Activated naive CD8-positive, alpha-beta T cell treated with anti-CD3 and anti-CD28 coated beads for 36 hours (primary cell): ENCODE measurements around the gene INSR. TPM values are rescaled to one million over a fixed set of nuclear protein-coding genes. Genes with fewer than 3 reads are reported as not detected.
"Not testable (repeated sequence)": the region's sequence is repeated elsewhere in the genome, so short reads cannot be mapped to it uniquely, and the experiment has no call there.

Experiments used
- DNase-seq: peaks from one replicate; pipeline ENCODE4 v3.0.0; 2021
- H3K27ac Mint-ChIP-seq: one replicate; pipeline ENCODE4 v1.8.0; 2022; ENCODE audit warnings: mild to moderate bottlenecking, moderate library complexity, mixed read lengths
- H3K27me3 Mint-ChIP-seq: one replicate; pipeline ENCODE4 v1.8.0; 2022; ENCODE audit warnings: mild to moderate bottlenecking, mixed read lengths
- H3K36me3 Mint-ChIP-seq: one replicate; pipeline ENCODE4 v1.8.0; 2021; ENCODE audit warnings: mild to moderate bottlenecking, mixed read lengths
- H3K4me1 Mint-ChIP-seq: one replicate; pipeline ENCODE4 v1.8.0; 2021; ENCODE audit warnings: mixed read lengths
- H3K4me3 Mint-ChIP-seq: one replicate; pipeline ENCODE4 v1.8.0; 2022; ENCODE audit warnings: mild to moderate bottlenecking, moderate library complexity, mixed read lengths
- H3K9me3 Mint-ChIP-seq: one replicate; pipeline ENCODE4 v1.8.0; 2022; ENCODE audit warnings: mixed read lengths
- total RNA-seq, 2 experiments: library from RNA; stranded (reverse); gene quantifications; one replicate each; pipeline ENCODE4 v1.2.3, GENCODE V29; 2021

INSR gene
- total RNA-seq, 2 experiments from 2014 or later: 1.2 to 1.4 TPM

- H3K4me3 Mint-ChIP-seq, H3K9me3 Mint-ChIP-seq, H3K27ac Mint-ChIP-seq, H3K36me3 Mint-ChIP-seq, H3K27me3 Mint-ChIP-seq, DNase-seq: not testable (repeated sequence)
- peaks cover 32% of the 10 kb centered on the region for H3K4me1 Mint-ChIP-seq
Measured at GRCh38 chr19:7209036-7209435, 85.2 kb downstream of the INSR start.

- H3K27ac Mint-ChIP-seq: no peak overlapping the region
Measured at GRCh38 chr19:7203332-7203731, 90.9 kb downstream of the INSR start.

DNA sequence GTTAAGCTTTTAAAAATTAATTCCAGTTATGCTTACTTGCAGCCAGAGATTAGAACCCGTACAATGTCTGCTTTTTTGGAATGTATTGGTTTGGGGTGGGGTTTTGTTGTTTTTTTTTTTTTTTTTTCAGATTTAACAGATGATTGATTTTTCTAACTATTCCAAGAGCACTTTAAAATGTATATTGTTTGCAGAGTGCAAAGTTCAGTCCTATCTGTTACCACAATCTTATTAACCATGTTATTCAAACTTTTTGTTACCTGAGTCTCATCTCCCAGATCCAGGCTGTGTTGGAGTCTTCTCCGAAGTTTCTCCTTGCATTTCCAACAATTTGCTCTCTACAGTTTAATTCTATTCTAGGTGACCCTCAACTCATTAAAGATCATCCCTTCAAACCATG, 91.3 kb downstream of the INSR start:
- peaks cover 20% of the 10 kb centered on the region for H3K4me1 Mint-ChIP-seq
- H3K36me3 Mint-ChIP-seq: no peaks in the 10 kb centered on the region
- no peaks in the 10 kb centered on the region for H3K9me3 Mint-ChIP-seq
- H3K27ac Mint-ChIP-seq: no peak overlapping the region
- no peak for DNase-seq
- no peak overlapping the region for H3K4me3 Mint-ChIP-seq
- peaks cover 23% of the 10 kb centered on the region for H3K27me3 Mint-ChIP-seq

More at GRCh38 chr19:7203332-7203731, 90.9 kb downstream of the INSR start:
- H3K9me3 Mint-ChIP-seq: no peaks in the 10 kb centered on the region
- H3K4me1 Mint-ChIP-seq: peaks cover 25% of the 10 kb centered on the region
- peaks cover 23% of the 10 kb centered on the region for H3K27me3 Mint-ChIP-seq
- H3K4me3 Mint-ChIP-seq: no peak overlapping the region
- no peak for DNase-seq
- no peaks in the 10 kb centered on the region for H3K36me3 Mint-ChIP-seq

DNA sequence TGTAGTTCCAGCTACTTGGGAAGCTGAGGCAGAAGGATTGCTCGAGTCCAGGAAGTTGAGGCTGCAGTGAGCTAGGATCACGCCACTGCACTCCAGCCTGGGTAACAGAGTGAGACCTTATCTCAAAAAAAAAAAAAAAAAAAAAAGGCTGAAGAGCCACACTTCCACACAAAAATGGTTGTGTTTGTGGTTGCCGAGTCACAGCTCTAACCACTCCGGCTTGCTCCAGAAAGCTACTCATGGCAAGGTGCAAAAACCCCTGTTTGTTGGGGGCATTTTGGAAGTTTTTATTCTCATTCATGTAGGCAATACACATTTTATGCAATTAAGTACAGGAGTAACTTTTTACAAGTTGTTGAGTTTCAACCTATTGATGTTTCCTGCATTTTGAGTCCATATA, 93.5 kb downstream of the INSR start:
- no peak overlapping the region for H3K4me3 Mint-ChIP-seq

GRCh38 chr19:7199613-7200533, 94.3 kb downstream of the INSR start:
- no peak for DNase-seq
- H3K9me3 Mint-ChIP-seq: no peaks in the 10 kb centered on the region
- peaks cover 16% of the 10 kb centered on the region for H3K4me1 Mint-ChIP-seq
- peaks cover 31% of the 10 kb centered on the region for H3K27me3 Mint-ChIP-seq
- H3K27ac Mint-ChIP-seq: no peak overlapping the region
- H3K4me3 Mint-ChIP-seq: no peak overlapping the region
- no peaks in the 10 kb centered on the region for H3K36me3 Mint-ChIP-seq

More for the DNA sequence above, 93.5 kb downstream of the INSR start:
- Mint-ChIP-seq H3K36me3 (no peaks in the 10 kb centered on the region), H3K27me3 (peaks cover 27% of the 10 kb centered on the region), H3K27ac (no peak overlapping the region), H3K9me3 (no peaks in the 10 kb centered on the region), H3K4me1 (peaks cover 16% of the 10 kb centered on the region)
- DNase-seq: no peak

GRCh38 chr19:7197760-7198696, 96.2 kb downstream of the INSR start:
- peak; percentile 96 for DNase-seq
- Mint-ChIP-seq H3K27ac (peak overlapping the region; percentile 86), H3K4me1 (peaks cover 16% of the 10 kb centered on the region), H3K4me3 (peak overlapping the region; percentile 79), H3K9me3 (no peaks in the 10 kb centered on the region), H3K27me3 (peaks cover 46% of the 10 kb centered on the region), H3K36me3 (no peaks in the 10 kb centered on the region)

- H3K27me3 Mint-ChIP-seq: peaks cover 54% of the 10 kb centered on the region
- peak; percentile 87 for DNase-seq
- H3K9me3 Mint-ChIP-seq: no peaks in the 10 kb centered on the region
- peak overlapping the region; percentile 79 for H3K4me3 Mint-ChIP-seq
- peak overlapping the region; percentile 86 for H3K27ac Mint-ChIP-seq
- H3K36me3 Mint-ChIP-seq: no peaks in the 10 kb centered on the region
- H3K4me1 Mint-ChIP-seq: peaks cover 22% of the 10 kb centered on the region
Measured at GRCh38 chr19:7197119-7197759, 97.0 kb downstream of the INSR start.

DNA sequence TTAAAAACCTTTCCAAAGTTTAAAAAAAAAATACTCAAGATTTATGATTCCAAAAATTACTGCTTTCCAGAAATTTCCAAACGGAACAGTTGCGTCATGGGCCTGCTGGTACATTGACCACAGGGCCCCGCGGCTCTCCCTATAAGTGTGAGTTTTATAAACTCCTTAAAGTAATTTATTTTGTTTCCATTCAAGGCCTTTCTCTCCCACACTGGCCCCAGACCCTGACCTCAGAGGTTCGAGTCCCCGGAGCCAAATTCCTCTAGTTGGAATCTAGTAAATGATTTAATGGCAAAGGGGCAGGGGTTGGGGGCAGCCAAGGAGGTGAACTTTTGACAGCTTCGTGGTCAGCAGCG, 97.5 kb downstream of the INSR start:
- peak overlapping the region; percentile 79 for H3K4me3 Mint-ChIP-seq
- no peaks in the 10 kb centered on the region for H3K36me3 Mint-ChIP-seq
- H3K4me1 Mint-ChIP-seq: peaks cover 27% of the 10 kb centered on the region
- H3K9me3 Mint-ChIP-seq: no peaks in the 10 kb centered on the region
- H3K27ac Mint-ChIP-seq: no peak overlapping the region
- DNase-seq: no peak
- H3K27me3 Mint-ChIP-seq: peaks cover 51% of the 10 kb centered on the region

GRCh38 chr19:7195046-7195445, 99.2 kb downstream of the INSR start:
- Mint-ChIP-seq H3K36me3 (no peaks in the 10 kb centered on the region), H3K27ac (no peak overlapping the region), H3K27me3 (peaks cover 52% of the 10 kb centered on the region), H3K4me3 (no peak overlapping the region), H3K9me3 (no peaks in the 10 kb centered on the region), H3K4me1 (peaks cover 35% of the 10 kb centered on the region)
- DNase-seq: no peak

GRCh38 chr19:7194566-7194965, 99.6 kb downstream of the INSR start:
- H3K4me1 Mint-ChIP-seq: peaks cover 33% of the 10 kb centered on the region
- no peaks in the 10 kb centered on the region for H3K36me3 Mint-ChIP-seq
- no peak for DNase-seq
- H3K9me3 Mint-ChIP-seq: no peaks in the 10 kb centered on the region
- peaks cover 52% of the 10 kb centered on the region for H3K27me3 Mint-ChIP-seq
- H3K27ac Mint-ChIP-seq: no peak overlapping the region
- no peak overlapping the region for H3K4me3 Mint-ChIP-seq

DNA sequence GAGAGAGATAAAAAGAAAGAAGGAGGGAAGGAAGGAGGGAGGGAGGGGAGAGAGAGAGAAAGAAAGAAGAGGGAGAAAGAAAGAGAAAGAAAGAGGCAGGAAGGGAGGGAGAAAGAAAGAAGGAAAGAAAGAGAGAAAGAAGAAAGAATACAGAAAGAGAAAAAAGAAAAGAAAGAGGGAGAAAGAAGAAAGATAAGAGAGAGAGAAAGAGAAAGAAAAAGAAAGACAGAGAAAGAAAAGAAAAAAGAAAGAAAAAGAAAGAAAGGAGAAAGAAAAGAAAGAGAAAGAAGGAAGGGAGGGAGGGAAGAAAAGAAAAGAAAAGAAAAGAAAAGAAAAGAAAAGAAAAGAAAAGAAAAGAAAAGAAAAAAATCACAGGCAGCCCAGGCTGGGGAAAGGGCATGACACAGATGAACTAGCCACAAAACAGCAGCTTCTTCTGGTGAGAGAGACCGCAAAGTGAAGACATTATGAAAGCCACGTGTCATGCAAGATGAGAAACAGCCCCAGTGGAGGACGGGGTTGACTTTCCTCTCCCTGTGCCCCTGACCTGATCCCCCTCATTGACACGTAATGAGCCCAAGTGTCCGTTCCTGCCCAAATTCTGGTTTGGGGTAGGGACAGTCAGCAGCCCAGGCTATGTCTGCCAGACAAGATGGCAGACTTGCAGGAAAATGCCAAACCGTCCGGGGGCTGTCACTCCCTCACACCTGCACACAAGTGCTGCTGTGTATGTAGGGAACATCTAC, 102.1 kb downstream of the INSR start:
- peak; percentile 49 for DNase-seq
- Mint-ChIP-seq H3K4me3 (peak overlapping the region; percentile 63), H3K4me1 (peaks cover 25% of the 10 kb centered on the region), H3K27ac (no peak overlapping the region), H3K27me3 (peaks cover 48% of the 10 kb centered on the region), H3K36me3 (no peaks in the 10 kb centered on the region), H3K9me3 (no peaks in the 10 kb centered on the region)

- Mint-ChIP-seq H3K27me3 (peaks cover 31% of the 10 kb centered on the region), H3K9me3 (no peaks in the 10 kb centered on the region), H3K4me1 (peaks cover 38% of the 10 kb centered on the region), H3K4me3 (no peak overlapping the region), H3K27ac (no peak overlapping the region), H3K36me3 (no peaks in the 10 kb centered on the region)
- DNase-seq: no peak
Measured at GRCh38 chr19:7188698-7189629, 105.2 kb downstream of the INSR start.

GRCh38 chr19:7187605-7188339, 106.4 kb downstream of the INSR start:
- Mint-ChIP-seq H3K27me3 (peaks cover 26% of the 10 kb centered on the region), H3K4me3 (no peak overlapping the region), H3K4me1 (peaks cover 45% of the 10 kb centered on the region), H3K27ac (no peak overlapping the region), H3K36me3 (no peaks in the 10 kb centered on the region), H3K9me3 (no peaks in the 10 kb centered on the region)
- no peak for DNase-seq
